Esophagus (tissue), 2 donors: ENCODE measurements around the gene OR8D1. TPM values are rescaled to one million over a fixed set of nuclear protein-coding genes. Genes with fewer than 3 reads are reported as not detected.

Experiments
- H3K27ac ChIP-seq, 2 donors: one replicate each; pipeline ENCODE4 v1.5.1; 2013; ENCODE audit warnings: low read depth in 2 of 2, mild to moderate bottlenecking in 2 of 2, inconsistent platforms in 1 of 2, low read length in 1 of 2, moderate library complexity in 1 of 2
- H3K27me3 ChIP-seq, 2 donors: one replicate each; pipeline ENCODE4 v1.6.1; 2013; ENCODE audit warnings: low read length in 2 of 2, control low read depth in 1 of 2, mild to moderate bottlenecking in 1 of 2; ENCODE audit not compliant: insufficient read depth in 2 of 2, control insufficient read depth in 1 of 2
- H3K36me3 ChIP-seq, 2 donors: one replicate each; pipeline ENCODE4 v1.6.1; 2013; ENCODE audit warnings: low read length in 1 of 2; ENCODE audit not compliant: control insufficient read depth in 2 of 2, insufficient read depth in 2 of 2
- H3K4me1 ChIP-seq, 2 donors: one replicate each; pipeline ENCODE4 v1.6.1; 2013; ENCODE audit warnings: low read length in 1 of 2; ENCODE audit not compliant: control insufficient read depth in 2 of 2, insufficient read depth in 2 of 2
- H3K4me3 ChIP-seq, 2 donors: one replicate each; pipeline ENCODE4 v1.5.1; 2013; ENCODE audit warnings: low read length in 2 of 2, mild to moderate bottlenecking in 2 of 2, low read depth in 1 of 2, moderate library complexity in 1 of 2
- H3K9me3 ChIP-seq, 2 donors: one replicate each; pipeline ENCODE4 v1.6.1; 2013; ENCODE audit warnings: mild to moderate bottlenecking in 2 of 2, low read depth in 1 of 2, low read length in 1 of 2, moderate library complexity in 1 of 2; ENCODE audit not compliant: control insufficient read depth in 2 of 2, insufficient read depth in 1 of 2
- WGBS, 2 donors: extraction: QIAGEN DNeasy Blood & Tissue Kit; methylation state at CpG; one replicate each; pipeline ENCODE4 v1.1.7; 2013; 5-methylcytosine and 5-hydroxymethylcytosine counted together
- polyA plus RNA-seq, 2 donors: library from polyadenylated mRNA; stranded (reverse); fragments of 200-250 nt; gene quantifications; one replicate each; pipeline ENCODE4 v1.2.3, GENCODE V29; 2013
- donor health status: healthy with polysubstance abuse.
- donor health status: Bipolar disorder and iron deficiency.

OR8D1 gene
- polyA plus RNA-seq = not detected

DNA sequence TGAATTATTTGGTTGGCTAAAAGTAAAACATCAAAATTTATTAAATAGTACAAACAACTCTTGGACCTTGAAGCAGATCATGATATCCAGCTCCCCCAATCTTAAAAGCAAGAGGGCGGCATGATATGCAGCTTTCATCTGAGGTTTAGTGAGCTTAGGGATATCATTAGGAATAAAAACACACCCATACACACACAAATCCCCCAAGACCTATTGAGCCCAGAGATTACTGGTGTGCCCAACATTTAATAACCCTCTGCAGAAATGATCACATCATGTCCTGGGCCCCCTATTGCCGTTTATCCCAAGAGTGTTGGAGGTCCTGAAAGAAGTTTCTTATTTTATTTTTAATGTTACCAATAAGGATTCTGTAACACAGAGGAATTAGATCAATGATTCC is at the start of gene OR8D1:
Gene OR8D1, minus strand, starts transcription at position 101 of the 400 bp plus-strand sequence. CDS start 3,183 bp downstream, outside the sequence.
- H3K27me3 ChIP-seq = no peaks in the 10 kb centered on the region
- no peak within 1 kb of the TSS for H3K27ac ChIP-seq

DNA sequence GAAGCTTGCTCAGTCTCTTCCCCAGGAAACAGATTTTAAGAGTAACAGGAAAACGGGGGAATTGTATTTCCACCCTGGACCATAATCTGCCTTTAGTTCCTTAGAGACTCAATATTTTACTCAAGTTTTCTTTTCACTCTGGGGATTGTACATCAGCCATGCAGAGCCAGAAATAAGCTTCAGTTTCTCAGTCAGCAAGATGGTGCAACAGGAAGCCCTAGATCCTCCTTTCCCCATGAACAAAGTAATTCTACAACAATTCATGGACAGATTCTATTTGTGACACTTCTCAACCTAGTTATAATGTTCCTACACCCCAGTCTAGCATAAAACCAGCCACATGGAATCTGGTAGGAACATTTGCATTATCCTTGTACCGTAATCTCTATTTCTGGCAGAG is 45.8 kb upstream of the OR8D1 start:
- Histone ChIP-seq H3K4me1 (no peaks in the 10 kb centered on the region), H3K9me3 (no peaks in the 10 kb centered on the region), H3K27me3 (no peaks in the 10 kb centered on the region), H3K4me3 (no peak overlapping the region), H3K36me3 (no peaks in the 10 kb centered on the region), H3K27ac (no peak overlapping the region)
- 25 to 31% methylated on average over 2 of the region's 2 CpGs for WGBS, 2 donors

More for the DNA sequence above, at the start of gene OR8D1:
- H3K4me1 ChIP-seq = no peaks in the 10 kb centered on the region
- no peak within 1 kb of the TSS for H3K4me3 ChIP-seq
- H3K36me3 ChIP-seq = no peaks in the 10 kb centered on the region
- WGBS, 2 donors = 83 to 92% methylated on average over 2 of the region's 2 CpGs
- no peaks in the 10 kb centered on the region for H3K9me3 ChIP-seq

DNA sequence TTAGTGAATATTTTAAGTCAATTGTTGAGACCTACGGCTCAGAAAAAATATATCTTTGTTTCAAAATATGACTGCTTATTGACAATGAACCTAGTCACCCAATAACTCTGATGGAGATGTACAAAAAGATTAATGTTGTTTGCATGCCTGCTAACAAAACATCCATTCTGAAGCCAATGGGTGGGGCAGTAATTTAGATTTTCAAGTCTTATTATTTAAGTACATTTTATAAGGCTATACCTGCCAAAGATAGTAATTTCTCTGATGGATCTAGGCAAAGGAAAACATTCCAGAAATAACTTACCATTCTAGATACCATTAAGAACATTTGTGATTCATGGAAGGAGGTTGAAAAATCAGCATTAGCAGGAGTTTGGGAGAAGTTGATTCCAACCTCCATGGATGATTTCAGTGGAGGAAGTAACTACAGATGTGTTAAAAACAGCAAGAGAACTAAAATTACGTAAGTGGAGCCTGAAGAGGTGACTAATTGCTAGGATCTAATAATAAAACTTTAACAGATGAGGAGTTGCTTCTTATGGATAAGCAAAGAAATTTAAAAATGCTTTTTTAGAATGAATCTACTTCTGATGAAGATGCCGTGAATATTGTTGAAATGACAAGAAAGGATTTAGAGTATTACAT is 32.7 kb upstream of the OR8D1 start:
- Histone ChIP-seq H3K27me3 (no peaks in the 10 kb centered on the region), H3K4me3 (no peak overlapping the region), H3K36me3 (no peaks in the 10 kb centered on the region), H3K9me3 (no peaks in the 10 kb centered on the region), H3K27ac (no peak overlapping the region), H3K4me1 (no peaks in the 10 kb centered on the region)
- WGBS, 2 donors = 25 to 54% methylated on average over 3 of the region's 3 CpGs

DNA sequence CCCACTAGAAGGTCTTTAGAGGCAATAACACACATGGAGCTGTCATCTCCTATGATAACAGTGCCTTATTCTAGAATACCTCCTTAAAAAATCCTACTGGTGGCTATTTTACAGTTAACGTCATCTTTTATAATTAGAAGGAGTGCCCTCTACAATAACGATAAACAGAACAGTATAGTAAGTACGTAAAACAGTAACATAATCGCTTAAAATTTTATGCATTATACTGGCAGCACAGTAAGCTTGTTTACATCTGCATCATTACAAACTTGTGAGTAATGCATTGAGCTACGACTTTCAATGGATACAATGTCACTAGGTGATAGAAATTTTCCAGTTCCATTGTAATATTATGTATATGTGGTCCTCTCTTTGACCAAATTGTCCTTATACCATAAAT is 30.6 kb upstream of the OR8D1 start:
- Histone ChIP-seq H3K9me3 (no peaks in the 10 kb centered on the region), H3K27ac (no peak overlapping the region), H3K36me3 (no peaks in the 10 kb centered on the region), H3K4me3 (no peak overlapping the region), H3K27me3 (no peaks in the 10 kb centered on the region), H3K4me1 (no peaks in the 10 kb centered on the region)
- WGBS, 2 donors = 80 to 83% methylated on average over 5 of the region's 5 CpGs

DNA sequence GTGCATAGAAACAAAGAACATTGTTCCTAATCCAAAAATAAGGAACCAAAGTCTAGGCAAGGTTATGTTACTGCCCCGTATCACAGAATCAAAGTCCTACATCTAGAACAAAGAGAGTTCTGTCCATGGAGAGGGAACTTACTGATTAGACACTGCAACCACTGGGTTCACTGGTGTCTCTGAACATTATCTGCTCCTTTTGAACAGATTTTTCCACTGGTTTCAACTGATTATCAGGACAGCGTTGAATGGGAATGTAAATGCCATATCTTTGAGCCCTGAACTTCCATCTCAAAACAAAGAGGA is 26.3 kb upstream of the OR8D1 start:
- WGBS, 2 donors = 76 to 82% methylated on average over 2 of the region's 2 CpGs
- Histone ChIP-seq H3K9me3 (no peaks in the 10 kb centered on the region), H3K4me3 (no peak overlapping the region), H3K27me3 (no peaks in the 10 kb centered on the region), H3K27ac (no peak overlapping the region), H3K36me3 (no peaks in the 10 kb centered on the region), H3K4me1 (no peaks in the 10 kb centered on the region)

DNA sequence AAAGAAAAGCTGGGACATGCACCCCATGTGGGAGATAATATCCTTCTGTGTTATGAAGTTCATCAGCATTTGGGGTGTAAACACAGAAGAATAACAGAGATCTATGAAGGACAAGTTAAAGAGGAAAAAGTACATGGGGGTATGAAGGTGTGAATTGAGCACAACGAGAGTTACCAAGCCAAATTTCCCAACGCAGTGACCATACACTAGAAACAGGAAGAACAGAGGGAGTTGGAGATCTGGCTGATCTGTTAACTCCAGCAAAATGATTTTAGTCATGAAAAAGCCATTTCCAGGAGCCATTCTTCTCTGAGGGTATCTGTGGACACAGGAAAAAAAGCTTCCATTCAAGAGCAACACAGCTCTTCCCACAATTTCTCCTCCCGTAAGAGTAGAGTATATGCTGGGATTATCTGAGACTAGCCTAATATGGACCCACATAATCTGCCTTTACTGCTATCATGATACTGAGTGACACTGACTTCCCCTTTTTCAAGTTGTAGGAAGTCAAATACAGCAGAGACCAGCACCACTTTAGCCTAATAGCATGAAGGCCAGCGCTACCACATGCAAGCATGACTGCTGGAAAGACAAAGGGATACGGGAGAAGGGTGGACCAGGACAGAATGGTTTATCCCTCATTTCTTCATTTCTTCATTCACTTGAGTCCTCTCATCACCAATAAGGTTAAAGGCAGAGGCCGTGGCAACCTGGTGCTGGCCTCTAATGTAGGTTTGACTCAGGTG is 25.8 kb upstream of the OR8D1 start:
- Histone ChIP-seq H3K27me3 (no peaks in the 10 kb centered on the region), H3K36me3 (no peaks in the 10 kb centered on the region)
- WGBS, 2 donors = 84 to 88% methylated on average over 6 of the region's 6 CpGs

DNA sequence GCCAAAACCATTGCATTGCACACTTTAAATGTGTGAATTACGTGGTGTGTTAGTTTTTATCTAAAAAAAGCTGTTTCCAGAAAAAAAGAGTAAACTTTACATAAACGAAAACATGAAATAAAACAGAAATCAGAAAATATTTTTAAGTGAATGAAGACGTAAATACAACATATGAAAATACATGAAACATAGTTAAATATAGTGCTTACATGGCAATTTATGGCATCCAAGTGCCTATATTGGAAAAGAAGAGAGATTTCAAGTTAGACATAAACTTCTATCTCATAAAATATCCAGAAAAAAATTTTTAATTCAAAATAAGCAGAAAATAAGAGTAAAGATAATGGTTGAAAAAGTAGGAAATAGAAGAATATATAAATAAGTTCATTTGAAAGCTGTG is 18.1 kb upstream of the OR8D1 start:
- WGBS, 2 donors = 73 to 77% methylated on average over 3 of the region's 3 CpGs

More for the DNA sequence above, 25.8 kb upstream of the OR8D1 start:
- Histone ChIP-seq H3K4me1 (no peaks in the 10 kb centered on the region), H3K9me3 (no peaks in the 10 kb centered on the region), H3K27ac (no peak overlapping the region), H3K4me3 (no peak overlapping the region)

DNA sequence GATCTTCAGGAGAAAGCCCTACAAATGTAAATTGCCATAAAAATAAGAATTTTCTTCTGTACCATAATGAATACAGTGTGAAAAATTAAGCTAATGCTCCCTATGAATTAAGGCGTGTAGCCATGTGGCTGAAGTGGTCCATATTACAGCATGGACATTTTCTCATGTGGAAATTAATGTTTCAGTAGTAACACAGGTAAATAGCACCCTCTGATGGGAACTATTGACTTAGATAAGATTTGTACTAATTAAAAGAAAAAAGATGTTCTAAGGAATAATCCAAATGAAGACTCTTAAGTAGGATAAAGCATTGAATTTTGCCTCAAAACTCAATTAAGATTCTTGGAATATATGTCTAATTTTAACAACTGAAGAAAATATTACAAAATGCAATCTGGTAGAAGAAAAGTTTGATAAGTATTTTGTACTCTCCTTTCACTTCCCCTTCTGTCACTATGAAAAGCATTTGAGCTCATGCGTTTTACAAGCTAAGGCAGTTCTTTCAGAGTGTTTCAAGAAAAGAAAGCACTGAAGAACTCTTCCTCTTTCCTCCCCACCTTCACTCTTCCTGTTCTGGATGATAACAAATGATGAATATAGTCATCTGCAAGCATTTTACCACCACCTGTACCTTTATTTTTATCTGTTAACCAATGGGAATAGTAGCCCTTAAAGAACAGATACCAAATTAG is 16.2 kb upstream of the OR8D1 start:
- no peaks in the 10 kb centered on the region for H3K36me3 ChIP-seq
- no peaks in the 10 kb centered on the region for H3K9me3 ChIP-seq
- no peak overlapping the region for H3K27ac ChIP-seq
- no peak overlapping the region for H3K4me3 ChIP-seq
- 56 to 61% methylated on average over 2 of the region's 2 CpGs for WGBS, 2 donors
- H3K27me3 ChIP-seq = no peaks in the 10 kb centered on the region
- H3K4me1 ChIP-seq = no peaks in the 10 kb centered on the region

More for the DNA sequence above, 18.1 kb upstream of the OR8D1 start:
- Histone ChIP-seq H3K4me1 (no peaks in the 10 kb centered on the region), H3K9me3 (no peaks in the 10 kb centered on the region), H3K36me3 (no peaks in the 10 kb centered on the region), H3K27ac (no peak overlapping the region), H3K4me3 (no peak overlapping the region), H3K27me3 (no peaks in the 10 kb centered on the region)

DNA sequence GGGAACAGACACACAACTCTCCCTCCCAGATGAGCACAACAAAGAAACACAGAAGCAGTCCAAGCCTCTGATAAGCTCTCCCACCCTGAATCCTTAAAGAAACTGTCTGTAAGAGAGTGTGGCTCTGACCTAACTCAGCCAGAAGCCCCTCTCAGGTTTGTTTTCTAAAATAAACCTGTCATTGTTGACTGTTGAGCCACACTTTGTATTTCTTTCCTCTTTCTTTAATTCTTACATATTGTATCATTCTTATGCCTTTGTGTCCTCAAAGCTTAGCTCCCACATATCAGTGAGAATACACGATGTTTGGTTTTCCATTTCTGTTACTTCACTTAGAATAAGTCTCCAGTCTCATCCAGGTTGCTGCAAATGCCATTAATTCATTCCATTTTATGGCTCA is 14.0 kb upstream of the OR8D1 start:
- 92 to 100% methylated on average over 1 of the region's 1 CpG for WGBS, 2 donors
- no peak overlapping the region for H3K4me3 ChIP-seq
- H3K9me3 ChIP-seq = no peaks in the 10 kb centered on the region
- H3K4me1 ChIP-seq = no peaks in the 10 kb centered on the region
- H3K27ac ChIP-seq = no peak overlapping the region
- no peaks in the 10 kb centered on the region for H3K36me3 ChIP-seq
- H3K27me3 ChIP-seq = no peaks in the 10 kb centered on the region
